GM19239 (cell line): ENCODE results near the gene ANO8.
"Not testable (repeated sequence)": the region's sequence is repeated elsewhere in the genome, so short reads cannot be mapped to it uniquely, and the experiment has no call there.

Source experiments
- DNase-seq: peaks from one replicate; pipeline ENCODE4 v3.0.0; 2011; ENCODE audit warnings: low spot score; ENCODE audit not compliant: insufficient read length
- FAIRE-seq: peaks from 2 replicates; lab custom pipeline; 2011; peaks lifted over from hg19 to GRCh38; lab: Jason Lieb, UNC

The ANO8 gene

GRCh38 chr19:17334414-17335409 is at the start of gene ANO8:
Gene ANO8 (minus strand): TSS chr19:17334855. CDS start chr19:17334670, 185 bp downstream.
- FAIRE-seq, result peak; percentile 96
- peak; percentile 92 for DNase-seq

GRCh38 chr19:17380426-17381138 is 45.9 kb upstream of the ANO8 start:
- FAIRE-seq (no peak), DNase-seq (no peak)

- DNase-seq, result no peak
- FAIRE-seq, result no peak
Observed at GRCh38 chr19:17379221-17379631, 44.6 kb upstream of the ANO8 start.

GRCh38 chr19:17378271-17378670 is 43.6 kb upstream of the ANO8 start:
- no peak for DNase-seq
- FAIRE-seq, result no peak

- DNase-seq, result no peak
- no peak for FAIRE-seq
Observed at GRCh38 chr19:17376935-17377600, 42.4 kb upstream of the ANO8 start, which contains the start of gene PLVAP. Gene PLVAP (minus strand): TSS chr19:17377342. CDS start chr19:17377288, 54 bp downstream.

GRCh38 chr19:17370026-17370587 is 35.5 kb upstream of the ANO8 start:
- peak; percentile 93 for FAIRE-seq

GRCh38 chr19:17365361-17365760 is 30.7 kb upstream of the ANO8 start:
- FAIRE-seq (no peak), DNase-seq (no peak)

More at GRCh38 chr19:17370026-17370587, 35.5 kb upstream of the ANO8 start:
- DNase-seq, result no peak

- FAIRE-seq, result not testable (repeated sequence)
Observed at GRCh38 chr19:17363852-17364605, 29.4 kb upstream of the ANO8 start.

GRCh38 chr19:17359905-17360800 is 25.5 kb upstream of the ANO8 start:
- FAIRE-seq (no peak), DNase-seq (no peak)

More at GRCh38 chr19:17363852-17364605, 29.4 kb upstream of the ANO8 start:
- DNase-seq, result not testable (repeated sequence)

GRCh38 chr19:17358395-17358794 is 23.7 kb upstream of the ANO8 start:
- DNase-seq (no peak), FAIRE-seq (no peak)

GRCh38 chr19:17357724-17358123 is 23.1 kb upstream of the ANO8 start:
- no peak for DNase-seq
- FAIRE-seq, result no peak

- FAIRE-seq (no peak), DNase-seq (no peak)
Observed at GRCh38 chr19:17357078-17357666, 22.5 kb upstream of the ANO8 start.

GRCh38 chr19:17353386-17353785 is 18.7 kb upstream of the ANO8 start:
- FAIRE-seq, result no peak
- no peak for DNase-seq

GRCh38 chr19:17352608-17353280 is 18.1 kb upstream of the ANO8 start:
- no peak for FAIRE-seq
- no peak for DNase-seq

GRCh38 chr19:17351815-17352435 is 17.3 kb upstream of the ANO8 start:
- DNase-seq, result no peak
- no peak for FAIRE-seq

GRCh38 chr19:17348700-17349099 is 14.0 kb upstream of the ANO8 start:
- DNase-seq (no peak), FAIRE-seq (no peak)

- no peak for DNase-seq
- no peak for FAIRE-seq
Observed at GRCh38 chr19:17347877-17348276, 13.2 kb upstream of the ANO8 start.
